Astrocyte (in vitro differentiated cells and primary cell): ENCODE measurements around the gene TLK2. TPM values are rescaled to one million over a fixed set of nuclear protein-coding genes. Genes with fewer than 3 reads are reported as not detected.

Experiments used
- DNase-seq: peaks from one replicate; pipeline ENCODE4 v3.0.0-alpha.2; 2010; ENCODE audit warnings: low read depth
- FAIRE-seq: peaks from 2 replicates; lab custom pipeline; 2011; peaks lifted over from hg19 to GRCh38; lab: Jason Lieb, UNC
- H2AFZ ChIP-seq: 2 replicates; pipeline ENCODE4 v1.6.0; 2012; ENCODE audit warnings: low read depth, low read length, inconsistent platforms
- H3K27ac ChIP-seq: 2 replicates; pipeline ENCODE4 v1.5.1; 2011; ENCODE audit warnings: low read depth, low read length, inconsistent platforms
- H3K27me3 ChIP-seq: 2 replicates; pipeline ENCODE4 v1.6.0; 2011; ENCODE audit warnings: low read length, inconsistent platforms; ENCODE audit not compliant: insufficient read depth
- H3K36me3 ChIP-seq: 2 replicates; pipeline ENCODE4 v1.5.1; 2011; ENCODE audit warnings: low read length, inconsistent platforms; ENCODE audit not compliant: insufficient read depth
- H3K4me1 ChIP-seq: 2 replicates; pipeline ENCODE4 v1.5.1; 2011; ENCODE audit warnings: low read length, inconsistent platforms; ENCODE audit not compliant: insufficient read depth
- H3K4me2 ChIP-seq: 2 replicates; pipeline ENCODE4 v1.6.0; 2012; ENCODE audit warnings: low read length, inconsistent platforms
- H3K4me3 ChIP-seq: 2 replicates; pipeline ENCODE4 v1.5.1; 2011; ENCODE audit warnings: low read depth, mild to moderate bottlenecking, low read length, inconsistent platforms; ENCODE audit not compliant: insufficient read depth
- H3K79me2 ChIP-seq: 2 replicates; pipeline ENCODE4 v1.6.0; 2012; ENCODE audit warnings: mild to moderate bottlenecking, low read length, inconsistent platforms; ENCODE audit not compliant: insufficient read depth
- H3K9ac ChIP-seq: 2 replicates; pipeline ENCODE4 v1.6.0; 2012; ENCODE audit warnings: mild to moderate bottlenecking, low read length, inconsistent platforms
- H3K9me3 ChIP-seq: 2 replicates; pipeline ENCODE4 v1.5.1; 2012; ENCODE audit warnings: low read depth, mild to moderate bottlenecking, low read length, inconsistent platforms; ENCODE audit not compliant: insufficient read depth
- H4K20me1 ChIP-seq: 2 replicates; pipeline ENCODE4 v1.6.0; 2012; ENCODE audit warnings: low read length, inconsistent platforms; ENCODE audit not compliant: insufficient read depth
- H3K27ac Mint-ChIP-seq: one replicate; pipeline ENCODE4 v1.8.0; 2021; ENCODE audit warnings: mild to moderate bottlenecking, mixed read lengths; ENCODE audit not compliant: unreplicated experiment
- H3K27me3 Mint-ChIP-seq: one replicate; pipeline ENCODE4 v1.8.0; 2021; ENCODE audit warnings: low read depth, mixed read lengths; ENCODE audit not compliant: unreplicated experiment
- H3K36me3 Mint-ChIP-seq: one replicate; pipeline ENCODE4 v1.8.0; 2021; ENCODE audit warnings: low read depth, mixed read lengths; ENCODE audit not compliant: unreplicated experiment
- H3K4me1 Mint-ChIP-seq: one replicate; pipeline ENCODE4 v1.8.0; 2021; ENCODE audit warnings: low read depth, mixed read lengths; ENCODE audit not compliant: unreplicated experiment
- H3K4me3 Mint-ChIP-seq: one replicate; pipeline ENCODE4 v1.8.0; 2021; ENCODE audit warnings: mild to moderate bottlenecking, moderate library complexity, mixed read lengths; ENCODE audit not compliant: unreplicated experiment
- H3K9me3 Mint-ChIP-seq: one replicate; pipeline ENCODE4 v1.8.0; 2021; ENCODE audit warnings: mild to moderate bottlenecking, mixed read lengths; ENCODE audit not compliant: unreplicated experiment
- CTCF ChIP-seq: IDR thresholded peaks from 2 replicates; pipeline ENCODE4 v1.5.1; 2011; ENCODE audit warnings: low read depth, mild to moderate bottlenecking, inconsistent platforms, low read length, moderate library complexity; ENCODE audit not compliant: insufficient read depth
- EZH2 ChIP-seq: IDR thresholded peaks from 2 replicates; pipeline ENCODE4 v1.6.1; 2012; ENCODE audit warnings: mild to moderate bottlenecking, low read length, inconsistent platforms; ENCODE audit not compliant: insufficient read depth
- total RNA-seq: library from RNA; stranded (reverse); gene quantifications from 2 replicates; pipeline ENCODE4 v1.2.1, GENCODE V29; 2021

The TLK2 gene
- total RNA-seq, 1 donor from 2014 or later: 53.0 TPM

DNA sequence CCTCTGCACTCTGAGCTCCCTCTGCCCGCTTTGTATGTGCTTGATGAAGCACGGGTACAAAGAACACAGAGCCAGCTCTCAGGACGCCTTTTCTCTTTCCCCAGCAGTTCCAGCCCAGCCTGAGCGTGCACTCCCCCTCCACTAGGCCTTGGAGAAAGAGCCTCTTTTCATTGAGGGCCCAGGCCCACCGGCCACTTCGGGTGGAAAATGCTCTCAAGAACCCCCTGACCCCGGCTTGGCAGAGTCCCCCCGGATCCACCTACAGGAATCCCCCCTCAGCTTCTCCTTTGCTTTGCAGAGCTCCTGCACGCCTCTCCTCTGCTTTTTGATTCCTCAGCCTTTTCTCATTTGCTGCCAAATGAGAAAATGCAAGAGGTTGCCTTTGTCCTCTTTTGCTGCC, 179.1 kb downstream of the TLK2 start:
- no peak overlapping the region for H3K4me3 Mint-ChIP-seq
- H3K27me3 ChIP-seq: no peaks in the 10 kb centered on the region
- H3K4me1 Mint-ChIP-seq: peaks cover 26% of the 10 kb centered on the region
- no peak for FAIRE-seq
- no peak for DNase-seq
- no peak overlapping the region for H3K27ac ChIP-seq
- H3K9ac ChIP-seq: no peak overlapping the region
- H3K36me3 ChIP-seq: peaks cover 10% of the 10 kb centered on the region
- H3K79me2 ChIP-seq: peaks cover 81% of the 10 kb centered on the region
- TF ChIP-seq EZH2 (no peak), CTCF (no peak)
- no peak overlapping the region for H3K27ac Mint-ChIP-seq
- no peak overlapping the region for H3K4me2 ChIP-seq
- H3K9me3 ChIP-seq: no peaks in the 10 kb centered on the region
- H2AFZ ChIP-seq: no peak overlapping the region
- H3K4me1 ChIP-seq: peaks cover 16% of the 10 kb centered on the region
- peaks cover 3% of the 10 kb centered on the region for H3K9me3 Mint-ChIP-seq
- H3K36me3 Mint-ChIP-seq: peaks cover 26% of the 10 kb centered on the region
- no peaks in the 10 kb centered on the region for H3K27me3 Mint-ChIP-seq
- peaks cover 83% of the 10 kb centered on the region for H4K20me1 ChIP-seq
- no peak overlapping the region for H3K4me3 ChIP-seq

DNA sequence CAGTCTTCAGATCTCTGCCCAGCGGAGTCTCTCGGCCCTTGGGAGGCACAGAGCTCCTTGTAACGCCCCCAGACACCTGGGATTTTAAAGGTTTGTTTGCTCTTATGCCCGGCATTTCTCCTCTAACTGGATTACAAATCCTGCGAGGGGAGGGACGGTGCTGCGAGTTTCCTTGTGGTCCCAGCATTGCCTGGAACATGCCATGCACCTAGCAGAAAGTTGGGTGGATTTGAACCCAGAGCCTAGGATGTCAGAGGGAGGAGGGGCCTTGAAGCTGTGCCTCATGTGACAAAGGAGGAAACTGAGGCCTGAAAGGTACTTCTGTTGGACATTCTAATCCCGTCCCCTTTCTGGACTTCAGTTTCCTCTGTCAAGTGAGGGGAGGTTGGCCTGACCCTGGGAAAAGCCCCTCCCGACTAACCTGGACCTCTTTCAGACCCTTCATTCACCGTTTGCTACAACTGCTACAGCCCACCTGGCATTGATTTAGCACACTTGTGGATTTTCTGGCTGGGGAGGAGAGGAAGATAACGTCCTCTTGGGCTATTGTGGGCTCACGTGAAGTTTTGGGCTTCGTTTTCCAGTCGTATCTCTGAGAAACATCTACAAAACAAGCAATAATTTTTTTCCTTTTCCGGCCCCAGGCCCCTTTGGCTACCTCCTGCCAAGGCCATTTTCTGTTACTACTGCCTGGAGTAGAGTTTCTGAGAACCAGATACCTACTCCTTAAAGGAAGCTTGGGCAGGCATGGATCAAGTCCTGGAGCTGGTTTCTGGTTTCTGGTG, 179.7 kb downstream of the TLK2 start:
- Histone ChIP-seq H2AFZ (no peak overlapping the region), H3K79me2 (peaks cover 87% of the 10 kb centered on the region), H3K9ac (no peak overlapping the region), H3K9me3 (no peaks in the 10 kb centered on the region), H3K27me3 (no peaks in the 10 kb centered on the region), H3K4me1 (peaks cover 10% of the 10 kb centered on the region), H4K20me1 (peaks cover 84% of the 10 kb centered on the region), H3K4me3 (no peak overlapping the region), H3K27ac (no peak overlapping the region), H3K4me2 (no peak overlapping the region), H3K36me3 (peaks cover 10% of the 10 kb centered on the region)
- H3K27ac Mint-ChIP-seq: no peak overlapping the region
- no peak overlapping the region for H3K4me3 Mint-ChIP-seq
- FAIRE-seq (no peak), DNase-seq (no peak)
- H3K27me3 Mint-ChIP-seq: no peaks in the 10 kb centered on the region
- peaks cover 29% of the 10 kb centered on the region for H3K36me3 Mint-ChIP-seq
- TF ChIP-seq EZH2 (no peak), CTCF (no peak)
- peaks cover 25% of the 10 kb centered on the region for H3K4me1 Mint-ChIP-seq
- peaks cover 3% of the 10 kb centered on the region for H3K9me3 Mint-ChIP-seq

- no peak for DNase-seq
- Histone ChIP-seq H4K20me1 (peaks cover 87% of the 10 kb centered on the region), H3K36me3 (peaks cover 10% of the 10 kb centered on the region), H3K4me3 (no peak overlapping the region), H3K9ac (no peak overlapping the region), H3K4me1 (no peaks in the 10 kb centered on the region), H3K27me3 (no peaks in the 10 kb centered on the region), H3K27ac (no peak overlapping the region), H2AFZ (no peak overlapping the region), H3K79me2 (peaks cover 90% of the 10 kb centered on the region), H3K9me3 (no peaks in the 10 kb centered on the region), H3K4me2 (no peak overlapping the region)
- no peak for TF ChIP-seq CTCF
- no peak for TF ChIP-seq EZH2
- H3K4me1 Mint-ChIP-seq: peaks cover 16% of the 10 kb centered on the region
- H3K27ac Mint-ChIP-seq: no peak overlapping the region
- no peak overlapping the region for H3K4me3 Mint-ChIP-seq
- FAIRE-seq: no peak
- peaks cover 3% of the 10 kb centered on the region for H3K9me3 Mint-ChIP-seq
- H3K36me3 Mint-ChIP-seq: peaks cover 25% of the 10 kb centered on the region
- no peaks in the 10 kb centered on the region for H3K27me3 Mint-ChIP-seq
Measured at GRCh38 chr17:62660629-62661118, 182.0 kb downstream of the TLK2 start.
